SK-N-SH (cell line): ENCODE results near the gene COL8A2. TPM values are rescaled to one million over a fixed set of nuclear protein-coding genes. Genes with fewer than 3 reads are reported as not detected.
A peak's percentile ranks its signal among the peaks of the same experiment; 100 is the strongest.

Source experiments
- CHD2 ChIP-seq: fragments of 150-350 bp; IDR thresholded peaks from 2 replicates; pipeline ENCODE4 v1.6.1; 2018; ENCODE audit warnings: low read length; ENCODE audit not compliant: partially characterized antibody
- EP300 ChIP-seq, 2 experiments: IDR thresholded peaks; 2 replicates each; pipeline versions ENCODE4 v1.4.0 to v1.6.1; 2012; ENCODE audit warnings: borderline replicate concordance in 1 of 2, low read depth in 1 of 2, low read length in 1 of 2
- EZH2phosphoT487 ChIP-seq: fragments of 200-600 bp; sonication (generic); IDR thresholded peaks from 2 replicates; pipeline ENCODE4 v1.6.1; 2017; ENCODE audit warnings: low read depth, mixed run types, mild to moderate bottlenecking, antibody characterized with exemption, moderate library complexity, borderline replicate concordance
- FOSL2 ChIP-seq: IDR thresholded peaks from 2 replicates; pipeline ENCODE4 v1.4.0; 2012; ENCODE audit warnings: low read depth, mild to moderate bottlenecking, moderate library complexity, borderline replicate concordance
- FOXJ3 ChIP-seq: sonication (generic); formaldehyde crosslinking; IDR thresholded peaks from 2 replicates; pipeline ENCODE4 v1.5.1; 2020; ENCODE audit warnings: mild to moderate bottlenecking, missing genetic modification reagents
- FOXM1 ChIP-seq: IDR thresholded peaks from 2 replicates; pipeline ENCODE4 v1.4.0; 2012; ENCODE audit warnings: low read depth, mild to moderate bottlenecking
- IRF3 ChIP-seq: fragments of 150-350 bp; IDR thresholded peaks from 2 replicates; pipeline ENCODE4 v1.6.1; 2016; ENCODE audit warnings: mild to moderate bottlenecking, low read depth, low read length
- JUND ChIP-seq: IDR thresholded peaks from 2 replicates; pipeline ENCODE4 v1.4.0; 2012
- MAX ChIP-seq: IDR thresholded peaks from 2 replicates; pipeline ENCODE4 v1.4.0; 2012; ENCODE audit warnings: low read depth
- MEF2A ChIP-seq: IDR thresholded peaks from 2 replicates; pipeline ENCODE4 v1.4.0; 2012; ENCODE audit warnings: low read depth, borderline replicate concordance
- MXI1 ChIP-seq: IDR thresholded peaks from 2 replicates; pipeline ENCODE4 v1.6.1; 2012; ENCODE audit warnings: mild to moderate bottlenecking, low read depth, low read length, improper control_type of control experiment
- NFIC ChIP-seq: IDR thresholded peaks from 2 replicates; pipeline ENCODE4 v1.4.0; 2012; ENCODE audit warnings: borderline replicate concordance
- NRF1 ChIP-seq: IDR thresholded peaks from 2 replicates; pipeline ENCODE4 v1.6.1; 2012; ENCODE audit warnings: low read depth, mild to moderate bottlenecking, low read length
- PBX3 ChIP-seq: IDR thresholded peaks from 2 replicates; pipeline ENCODE4; 2012
- POLR2AphosphoS5 ChIP-seq: IDR thresholded peaks from 2 replicates; pipeline ENCODE4 v1.6.1; 2012; ENCODE audit warnings: low read depth, low read length
- RAD21 ChIP-seq: IDR thresholded peaks from 2 replicates; pipeline ENCODE4 v1.6.1; 2012; ENCODE audit warnings: mild to moderate bottlenecking, low read length
- RCOR1 ChIP-seq: fragments of 150-350 bp; IDR thresholded peaks from 2 replicates; pipeline ENCODE4 v1.6.1; 2017; ENCODE audit warnings: antibody characterized with exemption, low read length
- RFX5 ChIP-seq: IDR thresholded peaks from 2 replicates; pipeline ENCODE4 v1.6.1; 2012; ENCODE audit warnings: mild to moderate bottlenecking, improper control_type of control experiment, low read length
- RXRA ChIP-seq: IDR thresholded peaks from 2 replicates; pipeline ENCODE4 v1.4.0; 2012; ENCODE audit warnings: low read depth, mild to moderate bottlenecking, borderline replicate concordance
- SIN3A ChIP-seq: IDR thresholded peaks from 2 replicates; pipeline ENCODE4 v1.6.1; 2012; ENCODE audit warnings: low read depth, mild to moderate bottlenecking, low read length, moderate library complexity, borderline replicate concordance
- SMC3 ChIP-seq: IDR thresholded peaks from 2 replicates; pipeline ENCODE4 v1.6.1; 2012; ENCODE audit warnings: low read depth, low read length, improper control_type of control experiment
- TAF1 ChIP-seq: IDR thresholded peaks from 2 replicates; pipeline ENCODE4 v1.6.1; 2012; ENCODE audit warnings: low read depth, mild to moderate bottlenecking, low read length, moderate library complexity, borderline replicate concordance
- TEAD4 ChIP-seq: IDR thresholded peaks from 2 replicates; pipeline ENCODE4 v1.4.0; 2012; ENCODE audit warnings: mild to moderate bottlenecking, borderline replicate concordance; ENCODE audit not compliant: insufficient read depth
- USF1 ChIP-seq: IDR thresholded peaks from 2 replicates; pipeline ENCODE4 v1.4.0; 2012; ENCODE audit warnings: low read depth, borderline replicate concordance
- YY1 ChIP-seq: IDR thresholded peaks from 2 replicates; pipeline ENCODE4 v1.4.0; 2012; ENCODE audit warnings: low read depth, mild to moderate bottlenecking
- ZBTB33 ChIP-seq: IDR thresholded peaks from 2 replicates; pipeline ENCODE4 v1.4.0; 2012; ENCODE audit warnings: low read depth, borderline replicate concordance
- polyA plus RNA-seq, 3 experiments: library from polyadenylated mRNA; depleted of rRNA; stranded (reverse); fragments of >200 nt; gene quantifications; 2 replicates each; pipeline ENCODE4 v1.2.3, GENCODE V29; 2012

Gene COL8A2
- polyA plus RNA-seq, 1 of the 3 experiments (the other 2 are of a cell fraction), result 3.1 TPM

GRCh38 chr1:36160949-36161485 is 36.0 kb upstream of the COL8A2 start (continued):
- TF ChIP-seq MAX (peak; percentile 69; the same call in 1 of the 2 replicates), ZBTB33 (no peak), PBX3 (no peak), CHD2 (no peak), FOSL2 (no peak), FOXJ3 (CRISPR knock-in tag) (no peak), POLR2AphosphoS5 (peak; percentile 67), RCOR1 (no peak), RAD21 (peak; percentile 45), USF1 (no peak), JUND (no peak), MXI1 (no peak), NFIC (0 out of 2 replicates have a peak, but pooled peaks have one; percentile 28), SIN3A (0 out of 2 replicates have a peak, but pooled peaks have one; percentile 29), TAF1 (0 out of 2 replicates have a peak, but pooled peaks have one; percentile 48), MEF2A (no peak), RFX5 (no peak), IRF3 (no peak), SMC3 (peak; percentile 26; the same call in 1 of the 2 replicates), RXRA (no peak; the same call in 1 of the 2 replicates), NRF1 (no peak), EP300 (IDR thresholded peaks at IDR 0.05; ENCODE audit: borderline replicate concordance in 1 of 2, low read depth in 1 of 2, low read length in 1 of 2) (no peak), TEAD4 (0 out of 2 replicates have a peak, but pooled peaks have one; percentile 17), EZH2phosphoT487 (no peak), FOXM1 (no peak), YY1 (peak; percentile 93)
